NB4 (cell line): Measurements from ENCODE around the gene KIRREL3.

Experiments used
- DNase-seq: peaks from one replicate; pipeline ENCODE4 v3.0.0; 2010; ENCODE audit warnings: low read depth
- H3K4me3 ChIP-seq: one replicate; pipeline ENCODE4 v1.5.1; 2011; ENCODE audit warnings: mild to moderate bottlenecking, low read depth, low read length, moderate library complexity
- CTCF ChIP-seq: IDR thresholded peaks from one replicate; pipeline ENCODE4 v1.5.1; 2012; ENCODE audit warnings: low read depth, low read length
- MAX ChIP-seq: IDR thresholded peaks from 2 replicates; pipeline ENCODE4 v1.6.1; 2011; ENCODE audit warnings: low read depth, low read length
- MYC ChIP-seq: IDR thresholded peaks from 2 replicates; pipeline ENCODE4 v1.6.1; 2011; ENCODE audit warnings: low read depth, low read length
- POLR2A ChIP-seq: IDR thresholded peaks from 2 replicates; pipeline ENCODE4 v1.6.1; 2011; ENCODE audit warnings: mild to moderate bottlenecking; ENCODE audit not compliant: insufficient read length; ENCODE audit errors: extremely low read depth

Gene KIRREL3

GRCh38 chr11:126753990-126754389 is 246.6 kb downstream of the KIRREL3 start:
- no peak for DNase-seq
- no peak overlapping the region for H3K4me3 ChIP-seq
- TF ChIP-seq MAX, result no peak
- TF ChIP-seq CTCF, result no peak
- TF ChIP-seq MYC, result no peak
- no peak for TF ChIP-seq POLR2A

- DNase-seq, result no peak
- no peak overlapping the region for H3K4me3 ChIP-seq
- TF ChIP-seq POLR2A (no peak), MAX (no peak), MYC (no peak), CTCF (no peak)
These were observed 249.3 kb downstream of the KIRREL3 start for GRCh38 chr11:126751242-126751641.

- no peak overlapping the region for H3K4me3 ChIP-seq
- no peak for DNase-seq
- TF ChIP-seq MAX, result no peak
- no peak for TF ChIP-seq CTCF
- TF ChIP-seq MYC, result no peak
- no peak for TF ChIP-seq POLR2A
These were observed 251.8 kb downstream of the KIRREL3 start for GRCh38 chr11:126748793-126749192.

GRCh38 chr11:126748100-126748791 is 252.3 kb downstream of the KIRREL3 start:
- no peak for TF ChIP-seq CTCF
- TF ChIP-seq MAX, result no peak
- no peak for TF ChIP-seq POLR2A
- no peak for TF ChIP-seq MYC
- H3K4me3 ChIP-seq, result no peak overlapping the region
- DNase-seq, result no peak

GRCh38 chr11:126747315-126747714 is 253.3 kb downstream of the KIRREL3 start:
- TF ChIP-seq MYC, result no peak
- no peak for TF ChIP-seq POLR2A
- no peak for TF ChIP-seq CTCF
- no peak for TF ChIP-seq MAX
- no peak for DNase-seq
- no peak overlapping the region for H3K4me3 ChIP-seq
